Hematopoietic multipotent progenitor cell treated with erythropoietin and hydrocortisone succinate and interleukin-3 and kit ligand, for 4 days (in vitro differentiated cells): Measurements from ENCODE around the gene U2SURP.

Experiments used
- DNase-seq: peaks from one replicate; pipeline ENCODE4 v3.0.0-alpha.2; 2015

Gene U2SURP

GRCh38 chr3:143001369-143002082, at the start of gene U2SURP:
TSS of gene U2SURP (plus strand) at chr3:143001570. CDS start at chr3:143001629, 59 bp downstream.
- peak; percentile 99 for DNase-seq

GRCh38 chr3:142951794-142952193, 49.6 kb upstream of the U2SURP start:
- DNase-seq = no peak

GRCh38 chr3:142952272-142953193, 48.8 kb upstream of the U2SURP start:
- DNase-seq = no peak

- no peak for DNase-seq
These were observed 47.9 kb upstream of the U2SURP start for GRCh38 chr3:142953443-142953842.

- DNase-seq = no peak
These were observed 42.7 kb upstream of the U2SURP start for GRCh38 chr3:142958707-142959106.

- no peak for DNase-seq
These were observed 41.0 kb upstream of the U2SURP start for GRCh38 chr3:142960322-142960850.

- DNase-seq = no peak
These were observed 39.8 kb upstream of the U2SURP start for GRCh38 chr3:142961539-142961938.

GRCh38 chr3:142962175-142962519, 39.2 kb upstream of the U2SURP start:
- DNase-seq = no peak

- peak; percentile 25 for DNase-seq
These were observed 38.7 kb upstream of the U2SURP start for GRCh38 chr3:142962520-142963233.

GRCh38 chr3:142963234-142963515, 38.2 kb upstream of the U2SURP start:
- DNase-seq = peak; percentile 40

- peak; percentile 42 for DNase-seq
These were observed 37.6 kb upstream of the U2SURP start, which contains the start of gene PAQR9 for GRCh38 chr3:142963516-142964448. TSS of gene PAQR9 (minus strand) at chr3:142963674. CDS start at chr3:142963336, 338 bp downstream.

- no peak for DNase-seq
These were observed 35.8 kb upstream of the U2SURP start for GRCh38 chr3:142965581-142965980.

- DNase-seq = no peak
These were observed 34.6 kb upstream of the U2SURP start for GRCh38 chr3:142966808-142967207.

- DNase-seq = peak; percentile 67
These were observed 32.9 kb upstream of the U2SURP start for GRCh38 chr3:142968319-142969025.

- DNase-seq = no peak
These were observed 29.9 kb upstream of the U2SURP start for GRCh38 chr3:142971431-142971830.

- DNase-seq = peak; percentile 28
These were observed 29.1 kb upstream of the U2SURP start for GRCh38 chr3:142972092-142972753.

- no peak for DNase-seq
These were observed 28.0 kb upstream of the U2SURP start for GRCh38 chr3:142973217-142974009.

- DNase-seq = no peak
These were observed 25.9 kb upstream of the U2SURP start for GRCh38 chr3:142975316-142975995.
